GM20000 (cell line): ENCODE results near the gene CMTM3.

Experiments
- DNase-seq: peaks from one replicate; pipeline ENCODE4 v3.0.0; 2012; ENCODE audit warnings: low spot score
- CTCF ChIP-seq: IDR thresholded peaks from 2 replicates; pipeline ENCODE4 v1.5.1; 2012; ENCODE audit warnings: mild to moderate bottlenecking, control low read depth; ENCODE audit errors: extremely low read depth, missing control alignments

Gene CMTM3

GRCh38 chr16:66596986-66597848, 7.3 kb upstream of the CMTM3 start:
- no peak for TF ChIP-seq CTCF
- no peak for DNase-seq

DNA sequence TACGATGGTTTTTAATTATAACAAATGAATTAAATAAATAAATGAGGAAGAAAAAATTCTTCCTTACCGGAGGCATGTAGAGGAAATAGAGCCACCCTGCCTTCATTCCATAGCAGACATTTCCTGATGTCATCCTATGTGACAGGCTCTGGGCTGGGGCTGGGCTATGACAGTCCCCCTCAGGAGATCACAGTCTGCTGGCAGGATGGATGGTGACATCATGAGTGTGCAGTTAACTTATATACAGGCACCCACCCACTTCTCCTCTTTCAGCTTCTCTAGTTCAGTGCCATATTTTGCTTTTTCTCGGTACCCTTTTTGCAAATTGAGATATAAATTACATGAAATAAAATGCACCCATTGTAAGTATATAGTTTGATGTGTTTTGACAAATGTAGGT, 6.4 kb upstream of the CMTM3 start:
- no peak for DNase-seq
- no peak for TF ChIP-seq CTCF

- DNase-seq: no peak
- TF ChIP-seq CTCF: no peak
Observed at GRCh38 chr16:66599726-66600125, 4.8 kb upstream of the CMTM3 start.

DNA sequence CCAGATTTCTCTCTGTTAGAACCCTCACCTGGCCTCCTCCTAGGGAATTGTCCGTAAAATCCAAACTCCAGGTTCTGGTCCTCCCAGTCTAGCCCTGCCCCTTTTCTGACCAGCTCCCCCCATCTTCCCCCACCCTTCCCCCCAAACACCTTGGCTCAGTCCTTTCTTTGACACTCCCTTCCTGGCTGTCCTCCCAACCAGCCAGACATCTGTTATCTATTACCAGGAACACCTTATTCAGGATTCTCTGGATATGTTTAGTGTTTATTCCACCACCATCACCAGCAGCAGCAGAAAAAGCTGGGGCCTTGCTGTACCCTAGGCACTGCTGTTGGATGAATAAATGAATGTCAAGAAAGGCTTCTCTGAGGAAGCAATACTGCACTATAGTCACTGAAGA, 4.0 kb upstream of the CMTM3 start:
- DNase-seq: no peak
- TF ChIP-seq CTCF: no peak

GRCh38 chr16:66601471-66601870, 3.0 kb upstream of the CMTM3 start:
- DNase-seq: no peak
- TF ChIP-seq CTCF: no peak

- DNase-seq: peak; percentile 57
- no peak for TF ChIP-seq CTCF
Observed at GRCh38 chr16:66603537-66604375, 748 bp upstream of the CMTM3 start.

DNA sequence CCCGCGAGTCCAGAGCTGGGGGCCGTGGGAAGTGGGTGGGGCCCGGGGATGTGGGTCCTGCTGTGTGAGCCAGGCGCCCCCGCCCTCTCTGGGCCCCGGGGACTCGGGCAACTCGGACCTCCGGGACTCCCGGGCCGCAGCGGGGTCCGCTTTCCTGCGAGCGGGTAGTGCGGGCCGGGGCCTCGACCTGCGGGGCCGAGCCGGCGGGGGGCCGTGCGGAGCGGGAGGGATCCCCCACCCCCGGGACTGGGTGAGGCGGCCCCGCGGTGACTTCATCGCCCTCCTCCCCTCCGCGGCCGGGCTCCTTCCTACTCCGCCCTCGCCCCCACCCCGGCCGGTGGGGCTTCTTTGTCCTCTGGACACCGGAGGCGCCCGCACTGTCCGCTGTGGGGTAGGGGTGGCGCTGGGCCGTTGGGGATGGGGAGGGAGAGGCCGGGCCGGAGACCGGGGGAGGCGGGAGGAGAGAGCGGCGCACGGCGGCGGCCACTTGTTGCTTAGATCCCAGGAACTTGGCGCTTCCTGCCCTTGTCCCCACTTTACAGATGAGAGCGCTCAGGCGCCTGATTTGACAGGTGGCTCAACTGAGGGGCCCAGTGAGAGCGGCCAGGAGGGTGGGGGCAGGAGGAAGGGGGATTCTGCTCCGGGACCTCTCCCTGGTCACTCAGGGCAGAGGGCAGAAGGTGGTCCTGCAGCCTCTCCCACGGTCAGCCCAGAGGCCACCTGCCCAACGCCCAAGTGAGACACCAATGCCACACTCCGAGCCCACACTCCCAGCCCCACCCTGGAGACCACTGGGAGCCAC, 874 bp downstream of the CMTM3 start:
- DNase-seq: peak; percentile 75
- no peak for TF ChIP-seq CTCF
